GM18951 (cell line): Measurements from ENCODE around the gene FAM181A.
A peak's percentile ranks its signal among the peaks of the same experiment; 100 is the strongest.

Experiments used
- POLR2A ChIP-seq: IDR thresholded peaks from 4 replicates; pipeline ENCODE4 v1.6.1; 2011; ENCODE audit warnings: mild to moderate bottlenecking; ENCODE audit not compliant: insufficient read length, insufficient read depth; ENCODE audit errors: extremely low read depth
- in situ Hi-C: fragments of 300-500 bp; cut with MboI; formaldehyde crosslinking; loops from one replicate; pipeline ENCODE4 v1.12.0; 2022; ENCODE audit warnings: low sequenced_read_pairs, mixed read lengths, inconsistent platforms; ENCODE audit not compliant: unreplicated experiment

FAM181A gene

GRCh38 chr14:93971635-93972027 lies 44.5 kb downstream of the FAM181A start:
- TF ChIP-seq POLR2A, result no peak
- in situ Hi-C loops, result no loop called here

- no peak for TF ChIP-seq POLR2A
- in situ Hi-C loops, result no loop called here
These were observed 45.6 kb downstream of the FAM181A start for GRCh38 chr14:93972618-93973205.

- TF ChIP-seq POLR2A, result no peak
- in situ Hi-C loops, result no loop called here
These were observed 46.5 kb downstream of the FAM181A start for GRCh38 chr14:93973607-93974006.

- in situ Hi-C loops, result no loop called here
- no peak for TF ChIP-seq POLR2A
These were observed 47.2 kb downstream of the FAM181A start for GRCh38 chr14:93974299-93974698.

GRCh38 chr14:93974833-93975232 lies 47.7 kb downstream of the FAM181A start:
- no peak for TF ChIP-seq POLR2A
- in situ Hi-C loops, result no loop called here

GRCh38 chr14:93975791-93976476 lies 48.8 kb downstream of the FAM181A start:
- in situ Hi-C loops, result no loop called here
- TF ChIP-seq POLR2A, result no peak

- in situ Hi-C loops, result no loop called here
- peak; percentile 35 for TF ChIP-seq POLR2A
These were observed 49.4 kb downstream of the FAM181A start, which contains the start of gene ASB2 for GRCh38 chr14:93976477-93977057. Gene ASB2 (minus strand): TSS chr14:93976570. CDS start chr14:93964539, 12,031 bp downstream.

- no peak for TF ChIP-seq POLR2A
- in situ Hi-C loops, result no loop called here
These were observed 50.0 kb downstream of the FAM181A start for GRCh38 chr14:93977171-93977570.

GRCh38 chr14:93977790-93978581 lies 50.8 kb downstream of the FAM181A start:
- no peak for TF ChIP-seq POLR2A
- in situ Hi-C loops, result no loop called here

GRCh38 chr14:93978735-93979134 lies 51.6 kb downstream of the FAM181A start:
- TF ChIP-seq POLR2A, result no peak
- in situ Hi-C loops, result no loop called here
